ENCODE data around the gene DSTYK.

DSTYK gene

GRCh38 chr1:205133287-205133686 lies 78.2 kb downstream of the DSTYK start:
- Mint-ChIP-seq H3K9me3 (no peaks in the 10 kb centered on the region), H3K27ac (no peak overlapping the region), H3K4me1 (ENCODE audit: low read depth) (peaks cover 8% of the 10 kb centered on the region), H3K4me3 (no peak overlapping the region), H3K27me3 (no peaks in the 10 kb centered on the region), H3K36me3 (ENCODE audit: low read depth) (no peaks in the 10 kb centered on the region)
- intact Hi-C loops (cut with micrococcal nuclease): no loop called here

- Mint-ChIP-seq H3K4me1 (ENCODE audit: low read depth) (peaks cover 5% of the 10 kb centered on the region), H3K27ac (no peak overlapping the region), H3K36me3 (ENCODE audit: low read depth) (no peaks in the 10 kb centered on the region), H3K9me3 (no peaks in the 10 kb centered on the region), H3K27me3 (no peaks in the 10 kb centered on the region), H3K4me3 (no peak overlapping the region)
- intact Hi-C loops (cut with micrococcal nuclease): no loop called here
Observed at GRCh38 chr1:205129447-205130029, 82.0 kb downstream of the DSTYK start.

- H3K9me3 Mint-ChIP-seq: no peaks in the 10 kb centered on the region
- no peak overlapping the region for H3K4me3 Mint-ChIP-seq
- intact Hi-C loops (cut with micrococcal nuclease): no loop called here
- H3K36me3 Mint-ChIP-seq (ENCODE audit: low read depth): no peaks in the 10 kb centered on the region
- no peaks in the 10 kb centered on the region for H3K27me3 Mint-ChIP-seq
- no peak overlapping the region for H3K27ac Mint-ChIP-seq
- H3K4me1 Mint-ChIP-seq (ENCODE audit: low read depth): peaks cover 5% of the 10 kb centered on the region
Observed at GRCh38 chr1:205128050-205128449, 83.5 kb downstream of the DSTYK start.

- no peaks in the 10 kb centered on the region for H3K9me3 Mint-ChIP-seq
- H3K36me3 Mint-ChIP-seq (ENCODE audit: low read depth): no peaks in the 10 kb centered on the region
- H3K4me3 Mint-ChIP-seq: no peak overlapping the region
- peaks cover 5% of the 10 kb centered on the region for H3K4me1 Mint-ChIP-seq (ENCODE audit: low read depth)
- no peaks in the 10 kb centered on the region for H3K27me3 Mint-ChIP-seq
- H3K27ac Mint-ChIP-seq: peak overlapping the region; percentile 50
- intact Hi-C loops (cut with micrococcal nuclease): no loop called here
Observed at GRCh38 chr1:205127646-205128045, 83.9 kb downstream of the DSTYK start.

GRCh38 chr1:205124726-205125125 lies 86.8 kb downstream of the DSTYK start:
- peaks cover 16% of the 10 kb centered on the region for H3K36me3 Mint-ChIP-seq (ENCODE audit: low read depth)
- H3K27ac Mint-ChIP-seq: peak overlapping the region; percentile 15
- no peak overlapping the region for H3K4me3 Mint-ChIP-seq
- peaks cover 22% of the 10 kb centered on the region for H3K4me1 Mint-ChIP-seq (ENCODE audit: low read depth)
- intact Hi-C loops (cut with micrococcal nuclease): loop anchor here (5.0 kb wide), 1 partner anchor 133 kb away; no protein-coding TSS in a partner anchor
- no peaks in the 10 kb centered on the region for H3K9me3 Mint-ChIP-seq
- H3K27me3 Mint-ChIP-seq: no peaks in the 10 kb centered on the region

GRCh38 chr1:205122489-205122882 lies 89.0 kb downstream of the DSTYK start:
- H3K4me1 Mint-ChIP-seq (ENCODE audit: low read depth): peaks cover 37% of the 10 kb centered on the region
- H3K9me3 Mint-ChIP-seq: no peaks in the 10 kb centered on the region
- intact Hi-C loops (cut with micrococcal nuclease): loop anchor here (1.0 to 5.0 kb wide), 3 partner anchors 19 to 135 kb away; partner anchors contain the start of gene DSTYK
- H3K36me3 Mint-ChIP-seq (ENCODE audit: low read depth): peaks cover 37% of the 10 kb centered on the region
- H3K27me3 Mint-ChIP-seq: no peaks in the 10 kb centered on the region
- H3K27ac Mint-ChIP-seq: peak overlapping the region; percentile 92
- H3K4me3 Mint-ChIP-seq: peak overlapping the region; percentile 99

GRCh38 chr1:205121660-205122488 lies 89.6 kb downstream of the DSTYK start, which contains the start of gene RBBP5:
Gene RBBP5 (minus strand): TSS chr1:205121978. CDS start chr1:205121873, 105 bp downstream.
- Mint-ChIP-seq H3K4me1 (ENCODE audit: low read depth) (peaks cover 37% of the 10 kb centered on the region), H3K27ac (peak within 1 kb of the TSS; percentile 92), H3K36me3 (ENCODE audit: low read depth) (peaks cover 41% of the 10 kb centered on the region), H3K9me3 (no peaks in the 10 kb centered on the region), H3K27me3 (no peaks in the 10 kb centered on the region), H3K4me3 (peak within 1 kb of the TSS; percentile 99)
- intact Hi-C loops (cut with micrococcal nuclease): loop anchor here (1.0 to 5.0 kb wide), 3 partner anchors 19 to 135 kb away; partner anchors contain the start of gene DSTYK

- Mint-ChIP-seq H3K27ac (peak overlapping the region; percentile 64), H3K27me3 (no peaks in the 10 kb centered on the region), H3K9me3 (no peaks in the 10 kb centered on the region), H3K36me3 (ENCODE audit: low read depth) (peaks cover 59% of the 10 kb centered on the region), H3K4me3 (no peak overlapping the region), H3K4me1 (ENCODE audit: low read depth) (peaks cover 32% of the 10 kb centered on the region)
- intact Hi-C loops (cut with micrococcal nuclease): no loop called here
Observed at GRCh38 chr1:205118752-205119151, 92.8 kb downstream of the DSTYK start.

- peaks cover 75% of the 10 kb centered on the region for H3K36me3 Mint-ChIP-seq (ENCODE audit: low read depth)
- intact Hi-C loops (cut with micrococcal nuclease): no loop called here
- peaks cover 7% of the 10 kb centered on the region for H3K4me1 Mint-ChIP-seq (ENCODE audit: low read depth)
- H3K27ac Mint-ChIP-seq: no peak overlapping the region
- H3K27me3 Mint-ChIP-seq: no peaks in the 10 kb centered on the region
- no peak overlapping the region for H3K4me3 Mint-ChIP-seq
- H3K9me3 Mint-ChIP-seq: no peaks in the 10 kb centered on the region
Observed at GRCh38 chr1:205111354-205111753, 100.1 kb downstream of the DSTYK start.

GRCh38 chr1:205109711-205110110 lies 101.8 kb downstream of the DSTYK start:
- Mint-ChIP-seq H3K27me3 (no peaks in the 10 kb centered on the region), H3K4me1 (ENCODE audit: low read depth) (peaks cover 7% of the 10 kb centered on the region), H3K27ac (no peak overlapping the region), H3K4me3 (no peak overlapping the region), H3K36me3 (ENCODE audit: low read depth) (peaks cover 86% of the 10 kb centered on the region), H3K9me3 (no peaks in the 10 kb centered on the region)
- intact Hi-C loops (cut with micrococcal nuclease): no loop called here

GRCh38 chr1:205109269-205109668 lies 102.2 kb downstream of the DSTYK start:
- Mint-ChIP-seq H3K4me1 (ENCODE audit: low read depth) (peaks cover 7% of the 10 kb centered on the region), H3K4me3 (no peak overlapping the region), H3K27ac (no peak overlapping the region), H3K36me3 (ENCODE audit: low read depth) (peaks cover 88% of the 10 kb centered on the region), H3K9me3 (no peaks in the 10 kb centered on the region), H3K27me3 (no peaks in the 10 kb centered on the region)
- intact Hi-C loops (cut with micrococcal nuclease): no loop called here

- Mint-ChIP-seq H3K27ac (no peak overlapping the region), H3K4me3 (no peak overlapping the region), H3K4me1 (ENCODE audit: low read depth) (peaks cover 7% of the 10 kb centered on the region), H3K36me3 (ENCODE audit: low read depth) (peaks cover 88% of the 10 kb centered on the region), H3K27me3 (no peaks in the 10 kb centered on the region), H3K9me3 (no peaks in the 10 kb centered on the region)
- intact Hi-C loops (cut with micrococcal nuclease): no loop called here
Observed at GRCh38 chr1:205108464-205108863, 103.0 kb downstream of the DSTYK start.

- Mint-ChIP-seq H3K4me3 (no peak overlapping the region), H3K4me1 (ENCODE audit: low read depth) (peaks cover 7% of the 10 kb centered on the region), H3K9me3 (no peaks in the 10 kb centered on the region), H3K27me3 (no peaks in the 10 kb centered on the region), H3K27ac (no peak overlapping the region), H3K36me3 (ENCODE audit: low read depth) (peaks cover 93% of the 10 kb centered on the region)
- intact Hi-C loops (cut with micrococcal nuclease): no loop called here
Observed at GRCh38 chr1:205107327-205107726, 104.2 kb downstream of the DSTYK start.

- Mint-ChIP-seq H3K4me1 (ENCODE audit: low read depth) (no peaks in the 10 kb centered on the region), H3K27me3 (no peaks in the 10 kb centered on the region), H3K36me3 (ENCODE audit: low read depth) (peaks cover 100% of the 10 kb centered on the region), H3K9me3 (no peaks in the 10 kb centered on the region), H3K4me3 (no peak overlapping the region), H3K27ac (no peak overlapping the region)
- intact Hi-C loops (cut with micrococcal nuclease): no loop called here
Observed at GRCh38 chr1:205102404-205102803, 109.1 kb downstream of the DSTYK start.

Data from dendritic cell treated with granulocyte-macrophage colony-stimulating factor and Interleukin-4, amounts not matched to agents 40 ng/mL and 50 ng/mL, for 4 days (primary cell).